ENCODE results near the gene GRHPR. TPM values are rescaled to one million over a fixed set of nuclear protein-coding genes. Genes with fewer than 3 reads are reported as not detected.

Gene GRHPR
- total RNA-seq, 1 experiment from 2014 or later, result 80.7 TPM

DNA sequence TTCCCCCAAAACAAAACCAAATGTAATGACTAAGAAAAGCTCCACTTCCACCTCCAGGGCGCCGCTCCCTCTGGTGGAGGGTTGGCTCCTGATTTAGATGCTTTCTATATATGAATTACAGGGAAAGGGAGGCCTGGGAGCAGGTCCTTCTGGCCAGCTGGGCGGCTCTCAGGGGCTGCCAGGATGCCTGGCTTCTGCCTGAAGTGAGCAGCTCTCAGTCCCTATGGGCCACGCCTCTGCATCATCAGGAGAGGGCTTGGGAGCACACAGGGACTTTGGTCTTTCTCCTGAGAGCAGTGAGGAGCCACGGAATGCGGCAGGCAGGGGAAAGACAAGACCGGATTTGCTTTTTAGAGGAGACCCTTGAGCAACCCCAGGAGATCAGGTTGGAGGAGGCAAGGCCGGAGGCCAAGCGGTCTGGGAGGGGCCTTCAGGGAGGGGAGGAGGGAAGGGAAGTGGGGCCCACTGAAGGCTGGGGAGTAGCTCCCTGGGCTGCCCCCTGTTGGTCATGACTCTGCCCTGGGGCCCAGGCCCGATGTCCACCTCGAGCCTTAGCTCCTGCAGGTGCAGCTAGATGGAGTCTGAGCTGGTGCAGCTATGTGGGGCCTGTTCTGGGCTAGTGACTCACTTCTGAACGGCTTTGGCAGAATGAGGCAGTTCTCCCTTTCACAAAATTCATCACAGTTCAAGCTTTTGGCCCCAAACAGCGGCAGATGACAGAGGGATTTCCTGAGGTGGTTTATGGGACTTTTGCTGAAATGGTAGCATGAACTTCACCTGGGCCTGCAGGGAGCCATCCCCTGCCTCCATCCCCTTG lies 11.3 kb upstream of the GRHPR start:
- ATAC-seq (peak; percentile 43), DNase-seq (ENCODE audit: low spot score) (peak; percentile 50)
- H3K4me3 Mint-ChIP-seq, result no peak overlapping the region
- peaks cover 2% of the 10 kb centered on the region; the same call in 1 of the 2 replicates for H3K27me3 Mint-ChIP-seq (ENCODE audit: low read depth)
- H3K36me3 Mint-ChIP-seq, result no peaks in the 10 kb centered on the region
- H3K4me1 Mint-ChIP-seq, result peaks cover 41% of the 10 kb centered on the region
- TF ChIP-seq, protein P1, sequence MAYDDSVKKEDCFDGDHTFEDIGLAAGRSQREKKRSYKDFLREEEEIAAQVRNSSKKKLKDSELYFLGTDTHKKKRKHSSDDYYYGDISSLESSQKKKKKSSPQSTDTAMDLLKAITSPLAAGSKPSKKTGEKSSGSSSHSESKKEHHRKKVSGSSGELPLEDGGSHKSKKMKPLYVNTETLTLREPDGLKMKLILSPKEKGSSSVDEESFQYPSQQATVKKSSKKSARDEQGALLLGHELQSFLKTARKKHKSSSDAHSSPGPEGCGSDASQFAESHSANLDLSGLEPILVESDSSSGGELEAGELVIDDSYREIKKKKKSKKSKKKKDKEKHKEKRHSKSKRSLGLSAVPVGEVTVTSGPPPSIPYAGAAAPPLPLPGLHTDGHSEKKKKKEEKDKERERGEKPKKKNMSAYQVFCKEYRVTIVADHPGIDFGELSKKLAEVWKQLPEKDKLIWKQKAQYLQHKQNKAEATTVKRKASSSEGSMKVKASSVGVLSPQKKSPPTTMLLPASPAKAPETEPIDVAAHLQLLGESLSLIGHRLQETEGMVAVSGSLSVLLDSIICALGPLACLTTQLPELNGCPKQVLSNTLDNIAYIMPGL (CRISPR knock-in tag; IDR thresholded peaks at IDR 0.05), result no peak
- TF ChIP-seq, protein P2, sequence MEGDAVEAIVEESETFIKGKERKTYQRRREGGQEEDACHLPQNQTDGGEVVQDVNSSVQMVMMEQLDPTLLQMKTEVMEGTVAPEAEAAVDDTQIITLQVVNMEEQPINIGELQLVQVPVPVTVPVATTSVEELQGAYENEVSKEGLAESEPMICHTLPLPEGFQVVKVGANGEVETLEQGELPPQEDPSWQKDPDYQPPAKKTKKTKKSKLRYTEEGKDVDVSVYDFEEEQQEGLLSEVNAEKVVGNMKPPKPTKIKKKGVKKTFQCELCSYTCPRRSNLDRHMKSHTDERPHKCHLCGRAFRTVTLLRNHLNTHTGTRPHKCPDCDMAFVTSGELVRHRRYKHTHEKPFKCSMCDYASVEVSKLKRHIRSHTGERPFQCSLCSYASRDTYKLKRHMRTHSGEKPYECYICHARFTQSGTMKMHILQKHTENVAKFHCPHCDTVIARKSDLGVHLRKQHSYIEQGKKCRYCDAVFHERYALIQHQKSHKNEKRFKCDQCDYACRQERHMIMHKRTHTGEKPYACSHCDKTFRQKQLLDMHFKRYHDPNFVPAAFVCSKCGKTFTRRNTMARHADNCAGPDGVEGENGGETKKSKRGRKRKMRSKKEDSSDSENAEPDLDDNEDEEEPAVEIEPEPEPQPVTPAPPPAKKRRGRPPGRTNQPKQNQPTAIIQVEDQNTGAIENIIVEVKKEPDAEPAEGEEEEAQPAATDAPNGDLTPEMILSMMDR (IDR thresholded peaks at IDR 0.05), result peak; percentile 26; the same call in 1 of the 2 replicates
- no peak for TF ChIP-seq PREB (CRISPR knock-in tag; IDR thresholded peaks at IDR 0.05; ENCODE audit: borderline replicate concordance)
- no peak for TF ChIP-seq NFE2L1 (CRISPR knock-in tag; IDR thresholded peaks at IDR 0.05)
- no peak for TF ChIP-seq ZNF232 (CRISPR knock-in tag; IDR thresholded peaks at IDR 0.05)
- no peaks in the 10 kb centered on the region for H3K9me3 Mint-ChIP-seq
- H3K27ac Mint-ChIP-seq, result peak overlapping the region; percentile 78
- CTCF ChIA-PET, result interaction anchor here (0.6 to 3.8 kb wide), 81 partner anchors 9 to 654 kb away, joined by 3 to 41 read pairs (median 4); partner anchors contain the start of genes GRHPR, POLR1E, ZBTB5 and ZCCHC7
- POLR2A ChIA-PET, result no interaction called here

GRCh38 chr9:37412431-37413151 lies 9.9 kb upstream of the GRHPR start:
- no peak overlapping the region for H3K4me3 Mint-ChIP-seq
- ChIA-PET CTCF (interaction anchor here (0.5 to 3.8 kb wide), 13 partner anchors 10 to 1501 kb away, joined by 3 to 27 read pairs (median 8); partner anchors contain the start of gene GRHPR), POLR2A (no interaction called here)
- peaks cover 47% of the 10 kb centered on the region for H3K4me1 Mint-ChIP-seq
- no peaks in the 10 kb centered on the region for H3K9me3 Mint-ChIP-seq
- peak; percentile 12 for ATAC-seq
- H3K36me3 Mint-ChIP-seq, result no peaks in the 10 kb centered on the region
- DNase-seq (ENCODE audit: low spot score), result no peak
- no peak overlapping the region for H3K27ac Mint-ChIP-seq
- TF ChIP-seq GABPB1 (CRISPR knock-in tag; IDR thresholded peaks at IDR 0.05) (no peak), NFYB (CRISPR knock-in tag; conservative IDR thresholded peaks at IDR 0.05; ENCODE audit: low read depth) (no peak), ZNF423 (CRISPR knock-in tag; IDR thresholded peaks at IDR 0.05) (no peak), MAX (CRISPR knock-in tag; IDR thresholded peaks at IDR 0.05) (no peak), TEAD4 (CRISPR knock-in tag; IDR thresholded peaks at IDR 0.05) (no peak), PRDM15 (CRISPR knock-in tag; IDR thresholded peaks at IDR 0.05) (no peak), HMGA2 (CRISPR knock-in tag; IDR thresholded peaks at IDR 0.05) (no peak), CREB1 (CRISPR knock-in tag; IDR thresholded peaks at IDR 0.05) (no peak), JAZF1 (CRISPR knock-in tag; IDR thresholded peaks at IDR 0.05) (no peak), ZBTB21 (CRISPR knock-in tag; IDR thresholded peaks at IDR 0.05; ENCODE audit: borderline replicate concordance) (no peak), GTF2I (CRISPR knock-in tag; conservative IDR thresholded peaks at IDR 0.05) (no peak), ZNF121 (CRISPR knock-in tag; IDR thresholded peaks at IDR 0.05) (no peak), FOXK1 (CRISPR knock-in tag; IDR thresholded peaks at IDR 0.05) (no peak), RELA (CRISPR knock-in tag; IDR thresholded peaks at IDR 0.05; ENCODE audit: borderline replicate concordance) (no peak), CREM (CRISPR knock-in tag; IDR thresholded peaks at IDR 0.05) (no peak), ZNF263 (CRISPR knock-in tag; IDR thresholded peaks at IDR 0.05; ENCODE audit: low read depth) (no peak), MLX (CRISPR knock-in tag; IDR thresholded peaks at IDR 0.05) (no peak)
- H3K27me3 Mint-ChIP-seq (ENCODE audit: low read depth), result peaks cover 2% of the 10 kb centered on the region; the same call in 1 of the 2 replicates

Data from WTC11 (cell line).